CD14-positive monocyte (primary cell): Measurements from ENCODE around the gene SLC38A10. TPM values are rescaled to one million over a fixed set of nuclear protein-coding genes. Genes with fewer than 3 reads are reported as not detected.
A peak's percentile ranks its signal among the peaks of the same experiment; 100 is the strongest.

Experiments used
- DNase-seq, 3 donors: peaks; one replicate each; pipeline ENCODE4 v3.0.0-alpha.2; 2011 to 2022
- H2AFZ ChIP-seq: 2 replicates; pipeline ENCODE4 v1.6.0; 2012; ENCODE audit warnings: mild to moderate bottlenecking, low read depth, low read length, inconsistent platforms; ENCODE audit not compliant: insufficient read depth, poor library complexity, severe bottlenecking
- H3K27ac ChIP-seq, 2 donors: 1 replicate in 1 of 2; 2 replicates in 1 of 2; pipeline ENCODE4 v1.5.1; 2012 to 2013; ENCODE audit warnings: low read length in 2 of 2, control low read depth in 1 of 2, inconsistent platforms in 1 of 2, low read depth in 1 of 2, mild to moderate bottlenecking in 1 of 2
- H3K27me3 ChIP-seq, 2 donors: one replicate each; pipeline versions ENCODE4 v1.6.0 to v1.6.1; 2011 to 2013; ENCODE audit warnings: low read length in 2 of 2; ENCODE audit not compliant: control insufficient read depth in 2 of 2, insufficient read depth in 2 of 2
- H3K36me3 ChIP-seq, 2 donors: replicated peaks in 1 of 2; 1 replicate in 1 of 2; 2 replicates in 1 of 2; pipeline versions ENCODE4 v1.5.1 to v1.6.1; 2012 to 2013; ENCODE audit warnings: low read length in 2 of 2, control low read depth in 1 of 2, inconsistent platforms in 1 of 2, mild to moderate bottlenecking in 1 of 2; ENCODE audit not compliant: insufficient read depth in 2 of 2, control insufficient read depth in 1 of 2
- H3K4me1 ChIP-seq, 2 donors: 1 replicate in 1 of 2; 2 replicates in 1 of 2; pipeline versions ENCODE4 v1.5.1 to v1.6.1; 2012 to 2013; ENCODE audit warnings: low read length in 2 of 2, control low read depth in 1 of 2, inconsistent platforms in 1 of 2, mild to moderate bottlenecking in 1 of 2, moderate library complexity in 1 of 2; ENCODE audit not compliant: insufficient read depth in 2 of 2, control insufficient read depth in 1 of 2
- H3K4me2 ChIP-seq: replicated peaks from 2 replicates; pipeline ENCODE3; 2012; ENCODE audit warnings: low read length, moderate library complexity, mild to moderate bottlenecking; ENCODE audit not compliant: poor library complexity, severe bottlenecking; ENCODE audit errors: extremely low read depth
- H3K4me3 ChIP-seq, 3 experiments: fragments of 200-600 bp in 1 of 3; sonication (generic) in 1 of 3; replicated peaks in 1 of 3; 1 replicate in 2 of 3; 2 replicates in 1 of 3; pipeline ENCODE4 v1.5.1; 2011 to 2013; ENCODE audit warnings: low read length in 3 of 3, mild to moderate bottlenecking in 3 of 3, control low read depth in 2 of 3, low read depth in 2 of 3, inconsistent platforms in 1 of 3, moderate library complexity in 1 of 3
- H3K79me2 ChIP-seq: 2 replicates; pipeline ENCODE4 v1.6.0; 2012; ENCODE audit warnings: mild to moderate bottlenecking, control low read depth, inconsistent platforms, low read length, moderate library complexity; ENCODE audit not compliant: insufficient read depth
- H3K9ac ChIP-seq: 2 replicates; pipeline ENCODE4 v1.6.0; 2017; ENCODE audit warnings: low read length, mild to moderate bottlenecking; ENCODE audit not compliant: insufficient read depth, poor library complexity, severe bottlenecking
- H3K9me3 ChIP-seq, 2 donors: replicated peaks in 1 of 2; 1 replicate in 1 of 2; 2 replicates in 1 of 2; pipeline versions ENCODE4 v1.5.1 to v1.6.1; 2012 to 2013; ENCODE audit warnings: low read length in 2 of 2, control low read depth in 1 of 2; ENCODE audit not compliant: control insufficient read depth in 1 of 2, insufficient read depth in 1 of 2
- H4K20me1 ChIP-seq: 2 replicates; pipeline ENCODE4 v1.6.0; 2012; ENCODE audit warnings: mild to moderate bottlenecking, low read length, control low read depth, moderate library complexity; ENCODE audit not compliant: insufficient read depth
- H3K27ac Mint-ChIP-seq, 7 donors: one replicate each; pipeline ENCODE4 v1.8.0; 2020; ENCODE audit warnings: mild to moderate bottlenecking in 7 of 7, mixed read lengths in 7 of 7, moderate library complexity in 6 of 7, inconsistent platforms in 2 of 7
- H3K27me3 Mint-ChIP-seq, 3 donors: one replicate each; pipeline ENCODE4 v1.8.0; 2021 to 2022; ENCODE audit warnings: low read depth in 3 of 3, mild to moderate bottlenecking in 3 of 3, mixed read lengths in 3 of 3, moderate library complexity in 3 of 3, inconsistent platforms in 1 of 3
- H3K36me3 Mint-ChIP-seq, 2 donors: one replicate each; pipeline ENCODE4 v1.8.0; 2020; ENCODE audit warnings: mixed read lengths in 2 of 2, inconsistent platforms in 1 of 2, mild to moderate bottlenecking in 1 of 2
- H3K4me1 Mint-ChIP-seq: one replicate; pipeline ENCODE4 v1.8.0; 2020; ENCODE audit warnings: mild to moderate bottlenecking, mixed read lengths
- H3K4me3 Mint-ChIP-seq, 2 donors: one replicate each; pipeline ENCODE4 v1.8.0; 2020; ENCODE audit warnings: mild to moderate bottlenecking in 2 of 2, mixed read lengths in 2 of 2, moderate library complexity in 1 of 2
- H3K9me3 Mint-ChIP-seq, 7 donors: one replicate each; pipeline ENCODE4 v1.8.0; 2020 to 2022; ENCODE audit warnings: mixed read lengths in 7 of 7, mild to moderate bottlenecking in 6 of 7, moderate library complexity in 6 of 7, inconsistent platforms in 2 of 7
- CTCF ChIP-seq: fragments of 200-600 bp; IDR thresholded peaks from one replicate; pipeline ENCODE4 v1.8.0; 2022; ENCODE audit warnings: antibody characterized with exemption, mild to moderate bottlenecking
- WGBS: methylation state at CpG from one replicate; pipeline ENCODE4 v1.1.5; 2013; ENCODE audit warnings: missing lambda C conversion rate; ENCODE audit not compliant: insufficient coverage; 5-methylcytosine and 5-hydroxymethylcytosine counted together
- intact Hi-C, 2 donors: fragments of 100-400 bp; cut with micrococcal nuclease; formaldehyde crosslinking; loops; one replicate each; pipeline versions ENCODE4 v1.15.0 to v1.15.1; 2023
- polyA plus RNA-seq, 3 donors: library from polyadenylated mRNA; depleted of rRNA in 1 of 3; unstranded in 2 of 3; stranded (reverse) in 1 of 3; fragments of 300-500 nt in 2 of 3; fragments of >200 nt in 1 of 3; fragmentation: Illumina TruSeq in 2 of 3; gene quantifications; 1 replicate in 2 of 3; 2 replicates in 1 of 3; pipeline ENCODE4 v1.2.3, GENCODE V29; 2012 to 2021

Gene SLC38A10
- polyA plus RNA-seq, 3 donors = 50.8 to 76.1 (median 68.4) TPM

- no peak overlapping the region for H3K4me3 ChIP-seq
- Mint-ChIP-seq H3K9me3 (no peaks in the 10 kb centered on the region), H3K27ac (no peak overlapping the region), H3K36me3 (peaks cover 76 to 93% of the 10 kb centered on the region in 2 donors), H3K4me1 (peaks cover 20% of the 10 kb centered on the region), H3K4me3 (no peak overlapping the region), H3K27me3 (peaks cover 0 to 2% (median 0%) of the 10 kb centered on the region in 3 donors)
- WGBS = 97% methylated on average over 12 of the region's 12 CpGs
- peaks cover 51% of the 10 kb centered on the region for H3K79me2 ChIP-seq
- H3K9me3 ChIP-seq = no peaks in the 10 kb centered on the region
- no peak for TF ChIP-seq CTCF
- H3K36me3 ChIP-seq = peaks cover 80 to 100% of the 10 kb centered on the region in 2 donors
- H2AFZ ChIP-seq = no peak overlapping the region
- no peak overlapping the region for H3K9ac ChIP-seq
- H3K27me3 ChIP-seq = no peaks in the 10 kb centered on the region
- no peak overlapping the region for H3K4me2 ChIP-seq
- no peak overlapping the region for H3K27ac ChIP-seq
- peaks cover 9 to 17% of the 10 kb centered on the region in 2 donors for H3K4me1 ChIP-seq
- no peak for DNase-seq
- intact Hi-C loops = no loop called here
- peaks cover 72% of the 10 kb centered on the region for H4K20me1 ChIP-seq
Measured at GRCh38 chr17:81264640-81265039, 30.5 kb downstream of the SLC38A10 start.

- peak overlapping the region in 1 of 7 donors; percentile 55 for H3K27ac Mint-ChIP-seq
- H3K27me3 Mint-ChIP-seq = peaks cover 0 to 2% (median 0%) of the 10 kb centered on the region in 3 donors
- peaks cover 80 to 100% of the 10 kb centered on the region in 2 donors for H3K36me3 ChIP-seq
- no peak for DNase-seq
- no peak overlapping the region for H2AFZ ChIP-seq
- H3K4me3 ChIP-seq = no peak overlapping the region
- no peaks in the 10 kb centered on the region for H3K9me3 ChIP-seq
- H3K79me2 ChIP-seq = peaks cover 51% of the 10 kb centered on the region
- H3K9ac ChIP-seq = no peak overlapping the region
- H3K4me3 Mint-ChIP-seq = no peak overlapping the region
- peaks cover 17% of the 10 kb centered on the region for H3K4me1 Mint-ChIP-seq
- intact Hi-C loops = no loop called here
- H3K9me3 Mint-ChIP-seq = peaks cover 0 to 2% (median 0%) of the 10 kb centered on the region in 7 donors
- peaks cover 77 to 93% of the 10 kb centered on the region in 2 donors for H3K36me3 Mint-ChIP-seq
- TF ChIP-seq CTCF = no peak
- H3K27ac ChIP-seq = no peak overlapping the region
- H3K4me2 ChIP-seq = no peak overlapping the region
- WGBS = 98% methylated on average over 40 of the region's 40 CpGs
- H3K4me1 ChIP-seq = peaks cover 9 to 17% of the 10 kb centered on the region in 2 donors
- peaks cover 80% of the 10 kb centered on the region for H4K20me1 ChIP-seq
- no peaks in the 10 kb centered on the region for H3K27me3 ChIP-seq
Measured at GRCh38 chr17:81263371-81264181, 31.5 kb downstream of the SLC38A10 start.
